ENCODE results near the gene PDF. TPM values are rescaled to one million over a fixed set of nuclear protein-coding genes. Genes with fewer than 3 reads are reported as not detected.
A peak's percentile ranks its signal among the peaks of the same experiment; 100 is the strongest.

The PDF gene
- total RNA-seq, 3 donors from 2014 or later, result 38.2 to 46.7 (median 43.4) TPM

DNA sequence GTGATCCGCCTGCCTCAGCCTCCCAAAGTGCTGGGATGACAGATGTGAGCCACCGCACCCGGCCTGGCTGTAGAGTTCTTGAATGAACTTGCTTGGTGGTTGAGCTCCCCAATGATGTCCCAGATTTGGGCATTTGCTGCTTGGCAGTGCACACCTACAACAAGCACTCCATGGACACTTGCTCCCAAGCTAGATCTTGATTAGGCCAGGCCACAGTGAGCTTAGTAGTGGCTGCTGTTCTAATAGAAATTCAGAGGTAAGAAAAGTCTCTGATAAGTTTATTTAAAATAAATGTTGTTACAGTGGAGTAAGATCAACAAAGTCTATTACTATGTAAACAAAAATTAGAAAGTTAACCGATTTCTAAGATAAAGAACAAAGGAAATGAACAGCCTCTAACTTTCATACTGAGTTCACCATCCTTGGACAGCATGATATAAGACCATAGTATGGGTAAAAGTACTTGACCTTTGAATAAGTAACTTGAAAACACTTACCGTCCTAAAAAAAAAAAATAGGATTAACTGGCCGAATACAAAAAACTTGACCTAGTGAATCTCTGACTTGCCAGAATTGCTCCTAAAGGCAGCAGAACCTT is 20.2 kb upstream of the PDF start:
- Mint-ChIP-seq H3K4me1 (ENCODE audit: low read depth) (peaks cover 7% of the 10 kb centered on the region), H3K9me3 (no peaks in the 10 kb centered on the region), H3K27me3 (ENCODE audit: low read depth) (no peaks in the 10 kb centered on the region), H3K4me3 (no peak overlapping the region), H3K36me3 (ENCODE audit: insufficient read depth) (peaks cover 12% of the 10 kb centered on the region)
- ATAC-seq (no peak), DNase-seq (no peak)

GRCh38 chr16:69349536-69349935 is 19.1 kb upstream of the PDF start:
- Mint-ChIP-seq H3K9me3 (no peaks in the 10 kb centered on the region), H3K27me3 (ENCODE audit: low read depth) (no peaks in the 10 kb centered on the region), H3K4me3 (no peak overlapping the region), H3K4me1 (ENCODE audit: low read depth) (peaks cover 7% of the 10 kb centered on the region), H3K36me3 (ENCODE audit: insufficient read depth) (peaks cover 10% of the 10 kb centered on the region)
- DNase-seq (no peak), ATAC-seq (no peak)

DNA sequence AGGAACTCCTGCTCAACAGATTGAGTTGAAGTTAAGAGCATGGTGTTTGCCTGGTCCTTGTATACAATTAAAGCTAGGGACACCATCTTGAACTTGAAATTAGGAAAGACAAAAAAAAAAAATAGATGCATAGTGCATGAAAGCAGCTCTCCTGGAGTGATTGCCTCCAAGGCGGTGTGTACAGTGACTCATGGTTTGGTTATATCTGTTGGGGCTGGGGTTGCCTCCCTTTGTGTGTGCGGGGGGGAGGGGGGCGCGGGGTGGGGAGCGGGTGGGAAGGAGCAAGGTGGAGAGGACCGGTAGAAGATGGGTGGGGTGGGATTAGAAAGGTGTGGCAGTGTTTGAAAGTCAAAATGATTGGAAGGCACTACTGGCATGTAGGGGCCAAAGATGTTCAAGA is 17.8 kb upstream of the PDF start:
- DNase-seq (no peak), ATAC-seq (no peak)
- no peak overlapping the region for H3K4me3 Mint-ChIP-seq
- H3K4me1 Mint-ChIP-seq (ENCODE audit: low read depth), result peaks cover 7% of the 10 kb centered on the region
- no peaks in the 10 kb centered on the region for H3K27me3 Mint-ChIP-seq (ENCODE audit: low read depth)
- H3K36me3 Mint-ChIP-seq (ENCODE audit: insufficient read depth), result peaks cover 11% of the 10 kb centered on the region
- H3K9me3 Mint-ChIP-seq, result no peaks in the 10 kb centered on the region

DNA sequence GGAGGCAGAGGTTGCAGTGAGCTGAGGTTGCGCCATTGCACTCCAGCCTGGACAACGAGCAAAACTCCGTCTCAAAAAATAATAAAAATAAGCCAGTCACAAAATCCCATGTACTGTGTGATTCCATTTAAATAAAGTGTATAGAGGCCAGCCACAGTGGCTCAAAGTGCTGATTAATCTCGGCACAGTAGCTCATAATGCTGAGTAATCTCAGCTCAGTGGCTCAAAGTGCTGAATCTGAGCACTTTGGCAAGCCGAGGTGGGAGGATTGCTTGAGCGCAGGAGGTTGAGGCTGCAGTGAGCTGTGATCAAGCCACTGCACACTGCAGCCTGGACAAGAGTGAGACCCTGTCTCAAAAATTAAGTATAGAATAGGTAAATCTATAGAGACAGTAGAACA is 16.3 kb upstream of the PDF start:
- Mint-ChIP-seq H3K4me3 (no peak overlapping the region), H3K36me3 (ENCODE audit: insufficient read depth) (peaks cover 16% of the 10 kb centered on the region), H3K9me3 (no peaks in the 10 kb centered on the region), H3K27me3 (ENCODE audit: low read depth) (no peaks in the 10 kb centered on the region), H3K4me1 (ENCODE audit: low read depth) (peaks cover 10% of the 10 kb centered on the region)
- DNase-seq, result no peak
- peak in 1 of 2 donors; percentile 14 for ATAC-seq

GRCh38 chr16:69345923-69346322 is 15.5 kb upstream of the PDF start:
- Mint-ChIP-seq H3K4me3 (no peak overlapping the region), H3K27me3 (ENCODE audit: low read depth) (no peaks in the 10 kb centered on the region), H3K9me3 (no peaks in the 10 kb centered on the region), H3K36me3 (ENCODE audit: insufficient read depth) (peaks cover 23% of the 10 kb centered on the region), H3K4me1 (ENCODE audit: low read depth) (peaks cover 17% of the 10 kb centered on the region)
- ATAC-seq, result peak in 1 of 2 donors; percentile 52
- DNase-seq, result no peak

GRCh38 chr16:69344171-69344570 is 13.8 kb upstream of the PDF start:
- Mint-ChIP-seq H3K4me3 (no peak overlapping the region), H3K27me3 (ENCODE audit: low read depth) (no peaks in the 10 kb centered on the region), H3K36me3 (ENCODE audit: insufficient read depth) (peaks cover 32% of the 10 kb centered on the region), H3K9me3 (no peaks in the 10 kb centered on the region), H3K4me1 (ENCODE audit: low read depth) (peaks cover 30% of the 10 kb centered on the region)
- ATAC-seq, result no peak
- DNase-seq, result no peak

- Mint-ChIP-seq H3K4me1 (ENCODE audit: low read depth) (peaks cover 46% of the 10 kb centered on the region), H3K27me3 (ENCODE audit: low read depth) (no peaks in the 10 kb centered on the region), H3K9me3 (no peaks in the 10 kb centered on the region), H3K4me3 (peak overlapping the region; percentile 100), H3K36me3 (ENCODE audit: insufficient read depth) (peaks cover 34% of the 10 kb centered on the region)
- ATAC-seq (peak in 1 of 2 donors; percentile 1), DNase-seq (no peak)
Observed at GRCh38 chr16:69340095-69340644, 9.8 kb upstream of the PDF start.

DNA sequence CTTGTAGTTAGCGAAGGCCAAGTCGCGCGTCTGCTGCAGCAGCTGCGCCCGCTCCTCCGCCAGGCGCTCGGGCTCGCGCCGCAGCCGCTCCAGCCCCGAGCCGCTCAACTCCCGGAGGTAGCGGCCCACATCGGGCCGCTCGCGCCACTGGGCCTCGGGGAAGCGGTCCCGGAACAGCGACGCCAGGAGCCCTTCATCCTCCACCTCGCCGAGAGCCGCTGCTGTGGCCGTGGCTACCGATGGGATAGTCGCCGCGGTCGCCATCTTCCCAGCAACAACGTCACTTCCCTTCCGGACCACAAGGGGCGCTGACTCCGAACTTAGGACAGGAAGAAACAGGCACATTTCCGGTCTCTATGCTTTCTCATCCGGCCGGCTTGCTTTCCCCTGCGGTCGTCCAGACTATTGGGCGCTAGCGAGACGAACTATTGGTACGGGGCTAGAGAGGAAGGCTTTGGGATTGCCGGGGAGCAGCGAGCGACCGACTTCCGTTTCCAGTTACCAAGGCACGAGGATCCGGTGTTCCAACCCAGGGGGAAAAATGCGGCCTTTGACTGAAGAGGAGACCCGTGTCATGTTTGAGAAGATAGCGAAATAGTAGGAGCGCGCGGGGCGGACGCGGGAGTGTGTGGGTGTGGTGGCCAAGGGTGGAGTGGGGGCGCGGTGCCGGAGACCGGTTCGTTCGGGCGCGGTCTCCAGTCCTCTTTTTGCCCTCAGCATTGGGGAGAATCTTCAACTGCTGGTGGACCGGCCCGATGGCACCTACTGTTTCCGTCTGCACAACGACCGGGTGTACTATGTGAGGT is 9.1 kb upstream of the PDF start, which contains the start of the genes COG8 and NIP7:
Gene COG8 (minus strand): TSS at position 276 of the 806 bp plus-strand sequence. CDS start 12 bp downstream, at position 264.
Gene NIP7 (plus strand): TSS at position 484 of the 806 bp plus-strand sequence. CDS start 58 bp downstream, at position 542.
- Mint-ChIP-seq H3K4me1 (ENCODE audit: low read depth) (peaks cover 46% of the 10 kb centered on the region), H3K27me3 (ENCODE audit: low read depth) (no peaks in the 10 kb centered on the region), H3K36me3 (ENCODE audit: insufficient read depth) (peaks cover 34% of the 10 kb centered on the region), H3K9me3 (no peaks in the 10 kb centered on the region), H3K4me3 (peak within 1 kb of the TSS; percentile 100)
- DNase-seq, result peak; percentile 88
- ATAC-seq, result peak; percentile 92

GRCh38 chr16:69338557-69339288 is 8.3 kb upstream of the PDF start:
- DNase-seq (no peak), ATAC-seq (no peak)
- Mint-ChIP-seq H3K27me3 (ENCODE audit: low read depth) (no peaks in the 10 kb centered on the region), H3K4me1 (ENCODE audit: low read depth) (peaks cover 46% of the 10 kb centered on the region), H3K36me3 (ENCODE audit: insufficient read depth) (peaks cover 39% of the 10 kb centered on the region), H3K4me3 (peak overlapping the region; percentile 100), H3K9me3 (no peaks in the 10 kb centered on the region)

- Mint-ChIP-seq H3K4me1 (ENCODE audit: low read depth) (peaks cover 36% of the 10 kb centered on the region), H3K27me3 (ENCODE audit: low read depth) (no peaks in the 10 kb centered on the region), H3K9me3 (no peaks in the 10 kb centered on the region), H3K4me3 (no peak overlapping the region), H3K36me3 (ENCODE audit: insufficient read depth) (peaks cover 24% of the 10 kb centered on the region)
- no peak for ATAC-seq
- DNase-seq, result no peak
Observed at GRCh38 chr16:69334696-69335095, 4.3 kb upstream of the PDF start.

GRCh38 chr16:69329369-69330285 is 761 bp downstream of the PDF start:
- no peaks in the 10 kb centered on the region for H3K9me3 Mint-ChIP-seq
- DNase-seq (peak; percentile 54), ATAC-seq (peak; percentile 59 to 68)
- no peaks in the 10 kb centered on the region for H3K27me3 Mint-ChIP-seq (ENCODE audit: low read depth)
- H3K36me3 Mint-ChIP-seq (ENCODE audit: insufficient read depth), result peaks cover 18% of the 10 kb centered on the region
- peaks cover 49% of the 10 kb centered on the region for H3K4me1 Mint-ChIP-seq (ENCODE audit: low read depth)
- peak overlapping the region; percentile 85 for H3K4me3 Mint-ChIP-seq

- peak overlapping the region; percentile 85 for H3K4me3 Mint-ChIP-seq
- H3K4me1 Mint-ChIP-seq (ENCODE audit: low read depth), result peaks cover 49% of the 10 kb centered on the region
- H3K27me3 Mint-ChIP-seq (ENCODE audit: low read depth), result no peaks in the 10 kb centered on the region
- no peak for DNase-seq
- H3K9me3 Mint-ChIP-seq, result no peaks in the 10 kb centered on the region
- peaks cover 13% of the 10 kb centered on the region for H3K36me3 Mint-ChIP-seq (ENCODE audit: insufficient read depth)
- no peak for ATAC-seq
Observed at GRCh38 chr16:69328854-69329316, 1.5 kb downstream of the PDF start.

GRCh38 chr16:69327585-69328310 is 2.6 kb downstream of the PDF start:
- Mint-ChIP-seq H3K4me3 (peak overlapping the region; percentile 85), H3K27me3 (ENCODE audit: low read depth) (no peaks in the 10 kb centered on the region)
- ATAC-seq, result no peak

More at GRCh38 chr16:69327585-69328310, 2.6 kb downstream of the PDF start:
- no peak for DNase-seq
- Mint-ChIP-seq H3K9me3 (no peaks in the 10 kb centered on the region), H3K4me1 (ENCODE audit: low read depth) (peaks cover 44% of the 10 kb centered on the region), H3K36me3 (ENCODE audit: insufficient read depth) (peaks cover 14% of the 10 kb centered on the region)

Data from activated T-cell treated with anti-CD3 and anti-CD28 coated beads, Interleukin-2, amount 50 U/mL, for 4 hours (primary cell).